IMR-90 (cell line): ENCODE measurements around the gene GGT1. TPM values are rescaled to one million over a fixed set of nuclear protein-coding genes. Genes with fewer than 3 reads are reported as not detected.

Experiments used
- ATAC-seq: fragments of 200-7000 bp; cut with Tn5 transposase; 2 replicates; pipeline ENCODE4 v1.9.1; 2020; ENCODE audit warnings: low read depth, mild to moderate bottlenecking, moderate library complexity
- BruUV-seq: library from RNA; stranded (reverse); fragments of 400-500 nt; replicated peaks from 2 replicates; lab custom pipeline; 2021; lab: Mats Ljungman, UMichigan
- CTCF ChIA-PET: fragments of 300-600 bp; formaldehyde crosslinking; extraction: SDS; loops from one replicate; lab custom pipeline; 2021; ENCODE audit warnings: antibody characterized with exemption; lab: Yijun Ruan, JAX
- POLR2A ChIA-PET: fragments of 300-600 bp; sonication (Branson Sonifier 250); formaldehyde crosslinking; loops from one replicate; lab custom pipeline; 2022; ENCODE audit warnings: antibody characterized with exemption; ENCODE audit not compliant: unreplicated experiment; lab: Charles Lee
- DNase-seq: peaks from one replicate; pipeline ENCODE4 v3.0.0; 2013
- H2AFZ ChIP-seq: replicated peaks from 2 replicates; pipeline ENCODE3; 2013; ENCODE audit warnings: low read length, mild to moderate bottlenecking; ENCODE audit not compliant: poor library complexity
- H2AK5ac ChIP-seq: 2 replicates; pipeline ENCODE4 v1.6.1; 2013; ENCODE audit warnings: low read depth, low read length, inconsistent platforms
- H2AK9ac ChIP-seq: replicated peaks from 2 replicates; pipeline ENCODE3; 2013; ENCODE audit warnings: mild to moderate bottlenecking, low read depth, low read length, moderate library complexity; ENCODE audit not compliant: poor library complexity
- H2BK120ac ChIP-seq: 2 replicates; pipeline ENCODE4 v1.6.1; 2013; ENCODE audit warnings: low read depth, low read length, inconsistent platforms
- H2BK15ac ChIP-seq: 3 replicates; pipeline ENCODE4 v1.6.1; 2013; ENCODE audit warnings: low read depth, low read length, inconsistent platforms
- H2BK20ac ChIP-seq: 2 replicates; pipeline ENCODE4 v1.6.1; 2013; ENCODE audit warnings: low read depth, mild to moderate bottlenecking, inconsistent platforms, low read length, moderate library complexity
- H2BK5ac ChIP-seq: 2 replicates; pipeline ENCODE4 v1.6.1; 2013; ENCODE audit warnings: mild to moderate bottlenecking, low read depth, low read length, inconsistent platforms; ENCODE audit not compliant: poor library complexity, severe bottlenecking
- H3K14ac ChIP-seq: replicated peaks from 2 replicates; pipeline ENCODE4 v1.6.1; 2013; ENCODE audit warnings: low read depth, low read length, inconsistent platforms
- H3K18ac ChIP-seq: 2 replicates; pipeline ENCODE4 v1.6.1; 2013; ENCODE audit warnings: low read depth, low read length, control low read depth
- H3K23ac ChIP-seq: 2 replicates; pipeline ENCODE4 v1.6.1; 2013; ENCODE audit warnings: low read depth, low read length, inconsistent platforms
- H3K27ac ChIP-seq: 2 replicates; pipeline ENCODE4 v1.5.1; 2013; ENCODE audit warnings: mild to moderate bottlenecking, control low read depth, low read length; ENCODE audit not compliant: insufficient read depth
- H3K27me3 ChIP-seq: 2 replicates; pipeline ENCODE4 v1.6.1; 2013; ENCODE audit warnings: low read length; ENCODE audit not compliant: control insufficient read depth, insufficient read depth
- H3K36me3 ChIP-seq: 2 replicates; pipeline ENCODE4 v1.6.1; 2013; ENCODE audit warnings: low read length, mixed read lengths; ENCODE audit not compliant: control insufficient read depth, insufficient read depth
- H3K4ac ChIP-seq: 2 replicates; pipeline ENCODE4 v1.6.1; 2013; ENCODE audit warnings: low read depth, low read length, inconsistent platforms
- H3K4me1 ChIP-seq: 2 replicates; pipeline ENCODE4 v1.6.1; 2013; ENCODE audit warnings: low read length, mixed read lengths; ENCODE audit not compliant: control insufficient read depth, insufficient read depth
- H3K4me2 ChIP-seq: 2 replicates; pipeline ENCODE4 v1.6.1; 2013; ENCODE audit warnings: low read depth, mild to moderate bottlenecking, control low read depth, low read length, moderate library complexity
- H3K4me3 ChIP-seq: 2 replicates; pipeline ENCODE4 v1.5.1; 2013; ENCODE audit warnings: low read depth, mild to moderate bottlenecking, control low read depth, low read length, moderate library complexity; ENCODE audit not compliant: insufficient read depth
- H3K56ac ChIP-seq: 2 replicates; pipeline ENCODE4 v1.6.1; 2013; ENCODE audit warnings: low read length, inconsistent platforms; ENCODE audit not compliant: insufficient read depth; ENCODE audit errors: extremely low read depth
- H3K79me1 ChIP-seq, 2 experiments: 2 replicates each; pipeline ENCODE4 v1.6.1; 2013; ENCODE audit warnings: low read length in 2 of 2, inconsistent platforms in 1 of 2, low read depth in 1 of 2
- H3K9ac ChIP-seq: 2 replicates; pipeline ENCODE4 v1.6.1; 2013; ENCODE audit warnings: low read depth, low read length, control low read depth
- H3K9me1 ChIP-seq: 2 replicates; pipeline ENCODE4 v1.6.1; 2013; ENCODE audit warnings: low read length, inconsistent platforms; ENCODE audit not compliant: insufficient read depth
- H3K9me3 ChIP-seq: 2 replicates; pipeline ENCODE4 v1.6.1; 2013; ENCODE audit warnings: low read length; ENCODE audit not compliant: control insufficient read depth, insufficient read depth
- H4K20me1 ChIP-seq: 2 replicates; pipeline ENCODE4 v1.6.1; 2013; ENCODE audit warnings: low read length, inconsistent platforms; ENCODE audit not compliant: insufficient read depth
- H4K5ac ChIP-seq: 2 replicates; pipeline ENCODE4 v1.6.1; 2013; ENCODE audit warnings: mild to moderate bottlenecking, low read depth, low read length, control low read depth
- H4K8ac ChIP-seq, 2 experiments: 2 replicates each; pipeline ENCODE4 v1.6.1; 2013; ENCODE audit warnings: low read depth in 2 of 2, low read length in 2 of 2, control low read depth in 1 of 2, inconsistent platforms in 1 of 2
- H4K91ac ChIP-seq: 2 replicates; pipeline ENCODE4 v1.6.1; 2013; ENCODE audit warnings: low read depth, low read length, inconsistent platforms; ENCODE audit not compliant: insufficient read depth
- BHLHE40 ChIP-seq: fragments of 150-350 bp; IDR thresholded peaks from 2 replicates; pipeline ENCODE4 v1.6.1; 2016; ENCODE audit warnings: mild to moderate bottlenecking, low read depth, low read length
- CEBPB ChIP-seq: IDR thresholded peaks from 2 replicates; pipeline ENCODE4 v1.6.1; 2012; ENCODE audit warnings: low read depth, low read length, improper control_type of control experiment
- CHD1 ChIP-seq: IDR thresholded peaks from 2 replicates; pipeline ENCODE4 v1.6.1; 2012; ENCODE audit warnings: low read depth, low read length, improper control_type of control experiment
- FOS ChIP-seq: fragments of 150-350 bp; IDR thresholded peaks from 2 replicates; pipeline ENCODE4 v1.6.1; 2016; ENCODE audit warnings: low read depth, low read length
- MAFK ChIP-seq: IDR thresholded peaks from 2 replicates; pipeline ENCODE4 v1.6.1; 2012; ENCODE audit warnings: low read depth, low read length, improper control_type of control experiment
- MAZ ChIP-seq: IDR thresholded peaks from 2 replicates; pipeline ENCODE4 v1.6.1; 2012; ENCODE audit warnings: low read depth, mild to moderate bottlenecking, low read length, improper control_type of control experiment, moderate library complexity, borderline replicate concordance
- MXI1 ChIP-seq: IDR thresholded peaks from 2 replicates; pipeline ENCODE4 v1.6.1; 2012; ENCODE audit warnings: low read depth, mild to moderate bottlenecking, low read length, moderate library complexity, borderline replicate concordance
- NFE2L2 ChIP-seq: fragments of 150-350 bp; IDR thresholded peaks from 2 replicates; pipeline ENCODE4 v1.6.1; 2016; ENCODE audit warnings: low read depth, mild to moderate bottlenecking, low read length
- POLR2A ChIP-seq: IDR thresholded peaks from 2 replicates; pipeline ENCODE4 v1.6.1; 2012; ENCODE audit warnings: mild to moderate bottlenecking, low read depth, low read length
- RAD21 ChIP-seq: IDR thresholded peaks from 2 replicates; pipeline ENCODE4 v1.6.1; 2012; ENCODE audit warnings: low read length, improper control_type of control experiment
- RCOR1 ChIP-seq: IDR thresholded peaks from 2 replicates; pipeline ENCODE4 v1.6.1; 2012; ENCODE audit warnings: mild to moderate bottlenecking, low read length, improper control_type of control experiment; ENCODE audit not compliant: insufficient replicate concordance
- RFX5 ChIP-seq: IDR thresholded peaks from 2 replicates; pipeline ENCODE4 v1.8.0; 2012; ENCODE audit warnings: low read depth, mild to moderate bottlenecking, low read length, moderate library complexity
- SMC3 ChIP-seq: fragments of 150-350 bp; IDR thresholded peaks from 2 replicates; pipeline ENCODE4 v1.6.1; 2016; ENCODE audit warnings: low read depth, mild to moderate bottlenecking, antibody characterized with exemption, low read length, moderate library complexity
- WGBS, 2 experiments: methylation state at CpG; one replicate each; pipeline versions ENCODE4 v1.1.5 to v1.1.7; 2013; ENCODE audit warnings: missing lambda C conversion rate in 2 of 2; ENCODE audit not compliant: insufficient read length in 1 of 2; ENCODE audit errors: extremely low coverage in 2 of 2; 5-methylcytosine and 5-hydroxymethylcytosine counted together
- dilution Hi-C: fragments of 300-500 bp; cut with HindIII; formaldehyde crosslinking; loops from one replicate; pipeline ENCODE4 v1.14.3; 2018; ENCODE audit warnings: low sequenced_read_pairs; ENCODE audit not compliant: unreplicated experiment
- in situ Hi-C: fragments of 300-500 bp; cut with MboI; formaldehyde crosslinking; loops from 3 replicates; pipeline ENCODE4 v1.14.3; 2019; ENCODE audit warnings: low sequenced_read_pairs, inconsistent platforms, mixed read lengths
- intact Hi-C: fragments of 100-400 bp; cut with micrococcal nuclease; formaldehyde crosslinking; loops from 2 replicates; pipeline ENCODE4 v1.10.0; 2022
- polyA plus RNA-seq, 3 experiments: library from polyadenylated mRNA; depleted of rRNA; stranded (reverse); fragments of >200 nt; gene quantifications; 2 replicates each; pipeline ENCODE4 v1.2.3, GENCODE V29; 2012; ENCODE audit warnings: low replicate concordance in 1 of 3
- total RNA-seq: library from RNA; depleted of rRNA; stranded (reverse); fragments of >200 nt; gene quantifications from 2 replicates; pipeline ENCODE4 v1.2.3, GENCODE V29; 2012
- TF ChIP-seq, protein P1 (sequence below): fragments of 150-350 bp; IDR thresholded peaks from 2 replicates; pipeline ENCODE4 v1.6.1; 2017; ENCODE audit warnings: mild to moderate bottlenecking, antibody characterized with exemption, low read length, low read depth
- TF ChIP-seq, protein P2 (sequence below): conservative IDR thresholded peaks from 2 replicates; pipeline ENCODE4 v1.5.1; 2012; ENCODE audit warnings: mild to moderate bottlenecking, low read depth, low read length, improper control_type of control experiment
- TF ChIP-seq, protein P3 (sequence below): fragments of 150-350 bp; IDR thresholded peaks from 2 replicates; pipeline ENCODE4 v1.6.1; 2016; ENCODE audit warnings: low read depth, mild to moderate bottlenecking, low read length, moderate library complexity, borderline replicate concordance

GGT1 gene
- total and polyA plus RNA-seq, 2 of the 4 experiments (the other 2 are of a cell fraction): 3.4 to 7.3 TPM

DNA sequence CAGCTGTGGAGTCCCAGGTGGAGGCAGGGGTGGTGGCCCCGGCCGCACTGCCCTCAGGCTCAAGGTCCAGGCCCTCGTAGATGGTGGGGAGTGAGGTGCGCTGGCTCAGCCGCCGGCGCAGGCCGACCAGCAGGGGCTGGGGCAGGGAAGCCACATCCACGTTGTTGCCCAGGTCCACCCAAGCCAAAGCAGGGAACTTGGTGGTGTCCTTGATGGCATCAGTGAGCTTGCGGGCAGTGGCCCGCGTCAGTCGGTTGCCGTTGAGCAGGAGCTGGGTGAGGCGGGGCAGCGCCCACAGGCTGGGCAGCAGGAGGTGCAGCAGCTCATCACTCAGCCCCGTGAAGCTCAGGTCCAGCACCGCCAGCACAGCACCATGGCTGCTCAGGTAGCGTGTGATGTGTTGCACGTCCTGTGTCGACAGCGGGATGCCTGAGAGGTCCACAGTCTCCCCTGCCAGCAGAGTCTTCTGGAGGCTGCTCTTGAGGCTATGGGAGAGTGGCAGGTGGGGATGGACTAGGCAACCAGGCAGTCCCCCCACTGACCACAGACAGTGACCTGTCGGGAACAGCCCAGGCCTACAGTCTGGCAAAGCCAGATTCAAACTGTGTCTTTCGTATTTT, 17.0 kb upstream of the GGT1 start:
- Histone ChIP-seq H2BK20ac (no peak overlapping the region), H3K27me3 (no peaks in the 10 kb centered on the region), H3K9me1 (peaks cover 13% of the 10 kb centered on the region), H4K91ac (no peak overlapping the region), H3K9me3 (no peaks in the 10 kb centered on the region), H3K27ac (no peak overlapping the region), H3K36me3 (peaks cover 27% of the 10 kb centered on the region; the same call in 1 of the 2 replicates), H3K79me1 (no peaks in the 10 kb centered on the region), H3K4me2 (no peak overlapping the region), H2AFZ (no peak overlapping the region), H2BK5ac (no peak overlapping the region), H2BK15ac (no peak overlapping the region), H3K56ac (no peak overlapping the region), H3K9ac (no peak overlapping the region), H4K8ac (no peak overlapping the region), H3K4me1 (peaks cover 14% of the 10 kb centered on the region; the same call in 1 of the 2 replicates), H3K18ac (no peak overlapping the region), H3K23ac (no peak overlapping the region), H3K14ac (no peak overlapping the region), H2AK5ac (no peak overlapping the region), H2BK120ac (no peak overlapping the region), H2AK9ac (no peak overlapping the region), H3K4me3 (no peak overlapping the region), H3K4ac (no peak overlapping the region), H4K20me1 (no peaks in the 10 kb centered on the region), H4K5ac (no peak overlapping the region)
- no peak for ATAC-seq
- BruUV-seq: no TSS peak
- in situ Hi-C loops: no loop called here
- TF ChIP-seq MAZ (no peak), CEBPB (no peak), MAFK (no peak), RAD21 (no peak), RCOR1 (no peak), RFX5 (no peak), POLR2A (no peak), SMC3 (no peak), BHLHE40 (no peak), FOS (no peak), CHD1 (no peak), MXI1 (no peak), NFE2L2 (no peak)
- TF ChIP-seq, protein P1, sequence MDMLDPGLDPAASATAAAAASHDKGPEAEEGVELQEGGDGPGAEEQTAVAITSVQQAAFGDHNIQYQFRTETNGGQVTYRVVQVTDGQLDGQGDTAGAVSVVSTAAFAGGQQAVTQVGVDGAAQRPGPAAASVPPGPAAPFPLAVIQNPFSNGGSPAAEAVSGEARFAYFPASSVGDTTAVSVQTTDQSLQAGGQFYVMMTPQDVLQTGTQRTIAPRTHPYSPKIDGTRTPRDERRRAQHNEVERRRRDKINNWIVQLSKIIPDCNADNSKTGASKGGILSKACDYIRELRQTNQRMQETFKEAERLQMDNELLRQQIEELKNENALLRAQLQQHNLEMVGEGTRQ: no peak
- TF ChIP-seq, protein P2, sequence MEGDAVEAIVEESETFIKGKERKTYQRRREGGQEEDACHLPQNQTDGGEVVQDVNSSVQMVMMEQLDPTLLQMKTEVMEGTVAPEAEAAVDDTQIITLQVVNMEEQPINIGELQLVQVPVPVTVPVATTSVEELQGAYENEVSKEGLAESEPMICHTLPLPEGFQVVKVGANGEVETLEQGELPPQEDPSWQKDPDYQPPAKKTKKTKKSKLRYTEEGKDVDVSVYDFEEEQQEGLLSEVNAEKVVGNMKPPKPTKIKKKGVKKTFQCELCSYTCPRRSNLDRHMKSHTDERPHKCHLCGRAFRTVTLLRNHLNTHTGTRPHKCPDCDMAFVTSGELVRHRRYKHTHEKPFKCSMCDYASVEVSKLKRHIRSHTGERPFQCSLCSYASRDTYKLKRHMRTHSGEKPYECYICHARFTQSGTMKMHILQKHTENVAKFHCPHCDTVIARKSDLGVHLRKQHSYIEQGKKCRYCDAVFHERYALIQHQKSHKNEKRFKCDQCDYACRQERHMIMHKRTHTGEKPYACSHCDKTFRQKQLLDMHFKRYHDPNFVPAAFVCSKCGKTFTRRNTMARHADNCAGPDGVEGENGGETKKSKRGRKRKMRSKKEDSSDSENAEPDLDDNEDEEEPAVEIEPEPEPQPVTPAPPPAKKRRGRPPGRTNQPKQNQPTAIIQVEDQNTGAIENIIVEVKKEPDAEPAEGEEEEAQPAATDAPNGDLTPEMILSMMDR: no peak
- TF ChIP-seq, protein P3, sequence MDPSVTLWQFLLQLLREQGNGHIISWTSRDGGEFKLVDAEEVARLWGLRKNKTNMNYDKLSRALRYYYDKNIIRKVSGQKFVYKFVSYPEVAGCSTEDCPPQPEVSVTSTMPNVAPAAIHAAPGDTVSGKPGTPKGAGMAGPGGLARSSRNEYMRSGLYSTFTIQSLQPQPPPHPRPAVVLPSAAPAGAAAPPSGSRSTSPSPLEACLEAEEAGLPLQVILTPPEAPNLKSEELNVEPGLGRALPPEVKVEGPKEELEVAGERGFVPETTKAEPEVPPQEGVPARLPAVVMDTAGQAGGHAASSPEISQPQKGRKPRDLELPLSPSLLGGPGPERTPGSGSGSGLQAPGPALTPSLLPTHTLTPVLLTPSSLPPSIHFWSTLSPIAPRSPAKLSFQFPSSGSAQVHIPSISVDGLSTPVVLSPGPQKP: no peak
- dilution Hi-C loops: no loop called here
- CTCF ChIA-PET: no interaction called here
- DNase-seq: no peak
- POLR2A ChIA-PET: no interaction called here
- WGBS, 2 experiments: 93% methylated on average over 11 of the region's 24 CpGs; no CpG with 5 or more reads in 1 of the 2 experiments
- intact Hi-C loops: no loop called here
